ENCODE data around the gene YIPF1. TPM values are rescaled to one million over a fixed set of nuclear protein-coding genes. Genes with fewer than 3 reads are reported as not detected.

YIPF1 gene
- polyA plus RNA-seq, 1 experiment = 52.4 TPM

- H3K9me3 ChIP-seq (ENCODE audit: control insufficient read depth, insufficient read depth, low read length) = no peaks in the 10 kb centered on the region
These were observed 85.4 kb downstream of the YIPF1 start for GRCh38 chr1:53804181-53804580.

More at GRCh38 chr1:53804181-53804580, 85.4 kb downstream of the YIPF1 start:
- POLR2A ChIA-PET = interaction anchor here (0.6 kb wide), 1 partner anchor 31 kb away, joined by 3 read pairs; no protein-coding TSS in a partner anchor
- Histone ChIP-seq H3K27ac (ENCODE audit: low read depth, low read length) (no peak overlapping the region), H3K27me3 (ENCODE audit: control insufficient read depth, insufficient read depth, low read length) (no peaks in the 10 kb centered on the region), H3K4me3 (ENCODE audit: low read depth, low read length) (no peak overlapping the region)
- DNase-seq (ENCODE audit: low read depth, low spot score) = no peak
- TF ChIP-seq, protein P1, sequence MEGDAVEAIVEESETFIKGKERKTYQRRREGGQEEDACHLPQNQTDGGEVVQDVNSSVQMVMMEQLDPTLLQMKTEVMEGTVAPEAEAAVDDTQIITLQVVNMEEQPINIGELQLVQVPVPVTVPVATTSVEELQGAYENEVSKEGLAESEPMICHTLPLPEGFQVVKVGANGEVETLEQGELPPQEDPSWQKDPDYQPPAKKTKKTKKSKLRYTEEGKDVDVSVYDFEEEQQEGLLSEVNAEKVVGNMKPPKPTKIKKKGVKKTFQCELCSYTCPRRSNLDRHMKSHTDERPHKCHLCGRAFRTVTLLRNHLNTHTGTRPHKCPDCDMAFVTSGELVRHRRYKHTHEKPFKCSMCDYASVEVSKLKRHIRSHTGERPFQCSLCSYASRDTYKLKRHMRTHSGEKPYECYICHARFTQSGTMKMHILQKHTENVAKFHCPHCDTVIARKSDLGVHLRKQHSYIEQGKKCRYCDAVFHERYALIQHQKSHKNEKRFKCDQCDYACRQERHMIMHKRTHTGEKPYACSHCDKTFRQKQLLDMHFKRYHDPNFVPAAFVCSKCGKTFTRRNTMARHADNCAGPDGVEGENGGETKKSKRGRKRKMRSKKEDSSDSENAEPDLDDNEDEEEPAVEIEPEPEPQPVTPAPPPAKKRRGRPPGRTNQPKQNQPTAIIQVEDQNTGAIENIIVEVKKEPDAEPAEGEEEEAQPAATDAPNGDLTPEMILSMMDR (IDR thresholded peaks at IDR 0.05; ENCODE audit: low read depth, low read length) = no peak
- CTCF ChIA-PET = interaction anchor here (1.3 kb wide), 1 partner anchor 23 kb away, joined by 4 read pairs; no protein-coding TSS in a partner anchor

Small RNAs within 50 kb of the gene (small RNA-seq; reads per million reads assigned to genes)
- not detected for gene AL049745.1 (ENCODE audit: insufficient read length, low read depth)

Other genes with a start within 250 kb of the YIPF1 start
- gene GLIS1, start 150.6 kb downstream of the YIPF1 start, polyA plus RNA-seq (2011; rRNA removed) = 0.77 and 1.3 TPM in 2 replicates
- 13.1 and 19.0 TPM in 2 replicates for gene NDC1, start 51.5 kb downstream of the YIPF1 start, polyA plus RNA-seq (2011; rRNA removed)
- gene DIO1, start 4.4 kb upstream of the YIPF1 start, polyA plus RNA-seq (2011; rRNA removed) = not detected in 2 replicates
- 41.9 and 54.2 TPM in 2 replicates for gene IFT25, start 55.9 kb upstream of the YIPF1 start, polyA plus RNA-seq (2011; rRNA removed)
- gene LRRC42, start 56.6 kb upstream of the YIPF1 start, polyA plus RNA-seq (2011; rRNA removed) = 44.5 and 51.4 TPM in 2 replicates
- not detected in 2 replicates for gene LDLRAD1, start 128.4 kb upstream of the YIPF1 start, polyA plus RNA-seq (2011; rRNA removed)
- gene TMEM59, start 163.4 kb upstream of the YIPF1 start, polyA plus RNA-seq (2011; rRNA removed) = 535 and 636 TPM in 2 replicates
- 3.6 and 4.3 TPM in 2 replicates for gene TCEANC2, start 163.8 kb upstream of the YIPF1 start, polyA plus RNA-seq (2011; rRNA removed)